GM23248 (cell line): Measurements from ENCODE around the gene ARNT2.

Experiments
- EZH2 ChIP-seq: fragments of 200-600 bp; sonication (generic); IDR thresholded peaks from 2 replicates; pipeline ENCODE4 v1.6.1; 2018; ENCODE audit warnings: antibody characterized with exemption, mild to moderate bottlenecking; ENCODE audit not compliant: insufficient read depth, poor library complexity, severe bottlenecking
- EZH2phosphoT487 ChIP-seq: fragments of 200-600 bp; sonication (generic); IDR thresholded peaks from 2 replicates; pipeline ENCODE4 v1.6.1; 2018; ENCODE audit warnings: antibody characterized with exemption, moderate library complexity, mild to moderate bottlenecking, low read depth; ENCODE audit not compliant: insufficient read depth

DNA sequence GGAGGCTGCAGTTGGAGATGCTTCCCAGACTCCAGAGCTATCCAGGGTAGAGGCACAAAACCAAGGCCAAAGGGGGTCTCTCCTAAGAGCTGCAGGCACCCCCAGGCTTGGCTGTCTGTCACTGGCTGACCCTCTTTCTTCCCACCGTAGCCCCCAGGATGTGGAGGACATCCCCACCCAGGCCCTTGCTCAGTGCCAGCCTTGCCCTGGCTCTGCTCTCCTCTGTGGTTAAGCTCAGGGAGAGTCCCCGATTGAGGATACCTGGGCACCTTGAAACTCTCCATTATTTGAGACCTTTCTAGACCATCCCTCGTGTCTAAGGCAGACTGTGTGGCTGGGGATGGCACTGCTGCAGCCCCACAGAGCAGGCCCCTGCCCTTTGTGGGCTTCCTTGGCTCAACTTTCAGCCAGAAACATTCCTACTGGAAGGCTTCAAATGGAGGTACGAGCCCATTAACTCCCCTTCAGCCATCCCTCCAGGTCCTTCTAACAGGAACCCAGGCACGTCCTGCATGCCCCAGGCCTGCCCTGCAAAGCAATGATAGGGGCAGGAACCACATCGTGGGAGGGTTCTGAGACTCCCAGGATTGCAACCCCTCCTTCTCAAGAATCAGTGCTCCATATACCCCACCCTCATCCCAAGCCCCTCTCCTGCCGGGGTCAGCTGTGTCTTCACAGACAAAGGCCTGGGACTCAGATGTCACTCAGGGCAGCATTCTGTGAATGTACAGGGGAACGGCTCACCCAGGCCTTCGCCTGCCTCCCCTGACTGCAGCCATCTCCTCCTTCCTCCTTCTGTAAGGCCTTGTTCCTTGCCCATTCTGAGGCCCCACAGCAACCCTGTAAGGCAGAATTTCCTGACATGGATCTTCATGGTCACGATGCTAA, 188.0 kb downstream of the ARNT2 start:
- TF ChIP-seq EZH2 (no peak), EZH2phosphoT487 (no peak)
